Activated CD8-positive, alpha-beta memory T cell treated with anti-CD3 and anti-CD28 coated beads, Interleukin-2, amount 50 U/mL, for 48 hours (primary cell): ENCODE measurements around the gene HAGHL.
"Not testable (repeated sequence)": the region's sequence is repeated elsewhere in the genome, so short reads cannot be mapped to it uniquely, and the experiment has no call there.

Experiments
- DNase-seq: peaks from one replicate; pipeline ENCODE4 v3.0.0-alpha.2; 2020

Gene HAGHL

GRCh38 chr16:736936-737481 lies 10.1 kb downstream of the HAGHL start:
- no peak for DNase-seq

GRCh38 chr16:739560-740458 lies 12.9 kb downstream of the HAGHL start:
- no peak for DNase-seq

DNA sequence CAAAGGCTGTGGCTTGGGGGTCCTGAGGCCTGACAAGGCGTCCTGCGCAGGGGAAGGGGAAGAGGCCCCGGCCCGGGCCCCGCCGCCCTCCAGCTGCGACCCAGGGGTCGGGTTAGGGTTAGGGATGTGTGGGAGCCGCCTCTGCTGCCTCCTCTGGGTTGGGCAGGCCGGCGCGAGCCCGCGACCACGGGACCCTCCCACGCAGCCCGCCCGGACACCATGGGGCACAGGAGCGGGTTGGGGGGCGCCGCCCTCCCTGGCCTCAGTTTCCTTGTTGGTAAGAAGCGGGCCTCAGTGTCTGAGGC lies 13.5 kb downstream of the HAGHL start:
- DNase-seq, result no peak

DNA sequence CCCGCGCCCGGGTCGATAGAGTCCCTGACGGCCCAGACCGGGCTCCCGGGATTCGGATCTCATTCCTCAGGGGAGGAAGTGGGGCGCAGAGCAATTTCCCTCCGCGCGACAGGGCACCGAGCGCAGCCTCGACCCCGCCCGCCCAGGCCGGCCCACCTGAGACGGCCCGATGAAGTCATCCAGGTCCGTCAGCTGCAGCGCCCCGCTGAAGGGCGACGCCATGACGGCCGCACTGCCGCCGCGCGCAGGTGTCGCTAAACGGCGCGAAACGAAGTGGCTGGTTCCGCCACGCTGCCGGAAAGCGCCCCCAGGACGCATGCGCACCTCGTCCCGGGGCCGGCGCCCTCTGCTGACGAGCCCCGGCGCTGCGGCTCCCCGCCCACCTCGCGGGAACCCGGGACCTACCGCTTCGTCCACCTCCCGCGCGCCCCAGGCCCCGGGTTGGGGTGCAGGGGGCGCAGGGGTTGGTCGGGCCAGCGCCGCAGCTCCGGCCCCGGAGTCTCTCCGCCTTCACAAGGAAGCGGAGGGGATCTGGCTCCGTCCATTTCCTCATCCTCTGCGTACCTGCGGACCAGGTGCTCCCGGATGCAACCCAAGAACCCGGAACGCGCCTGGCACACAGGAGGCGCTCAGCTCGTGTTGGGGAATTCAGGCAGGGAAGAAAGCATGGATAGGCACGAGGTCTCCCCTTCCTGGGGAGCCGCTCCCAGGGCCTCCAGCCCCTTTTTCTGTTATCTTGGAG lies 14.0 kb downstream of the HAGHL start, which contains the start of gene CIAO3:
CIAO3 (minus strand) TSS at position 234 of the 742 bp plus-strand sequence; CDS start at position 222, 12 bp downstream.
- peak; percentile 99 for DNase-seq

DNA sequence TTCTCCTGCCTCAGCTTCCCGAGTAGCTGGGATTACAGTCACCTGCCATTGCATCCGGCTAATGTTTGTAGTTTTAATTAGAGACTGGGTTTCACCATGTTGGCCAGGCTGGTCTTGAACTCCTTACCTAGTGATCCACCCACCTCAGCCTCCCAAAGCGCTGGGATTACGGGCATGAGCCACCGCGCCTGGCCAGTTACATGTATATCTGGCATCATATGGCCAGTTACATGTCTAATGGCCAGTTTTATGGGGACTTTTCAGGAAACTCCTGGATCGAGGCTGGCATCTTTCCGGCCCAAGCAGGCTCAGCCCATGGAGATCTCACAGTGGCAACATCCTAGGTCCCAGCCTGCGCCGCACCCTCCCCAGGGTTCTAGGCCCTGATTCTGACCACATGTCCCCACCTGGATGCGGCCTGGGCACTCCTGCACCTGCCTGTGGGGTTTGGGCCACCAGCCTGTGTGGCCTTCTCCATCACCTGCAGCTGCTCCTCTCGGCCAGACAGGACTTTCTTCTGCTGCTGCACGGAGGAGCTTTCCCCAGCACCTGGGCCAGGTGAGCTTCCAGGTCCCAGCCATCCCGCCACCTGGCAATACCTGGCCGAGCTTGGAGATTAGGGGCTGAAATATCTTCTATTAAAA lies 15.2 kb downstream of the HAGHL start:
- no peak for DNase-seq

GRCh38 chr16:742894-743293 lies 16.0 kb downstream of the HAGHL start:
- not testable (repeated sequence) for DNase-seq

- no peak for DNase-seq
These were observed 17.0 kb downstream of the HAGHL start for GRCh38 chr16:743794-744500.

DNA sequence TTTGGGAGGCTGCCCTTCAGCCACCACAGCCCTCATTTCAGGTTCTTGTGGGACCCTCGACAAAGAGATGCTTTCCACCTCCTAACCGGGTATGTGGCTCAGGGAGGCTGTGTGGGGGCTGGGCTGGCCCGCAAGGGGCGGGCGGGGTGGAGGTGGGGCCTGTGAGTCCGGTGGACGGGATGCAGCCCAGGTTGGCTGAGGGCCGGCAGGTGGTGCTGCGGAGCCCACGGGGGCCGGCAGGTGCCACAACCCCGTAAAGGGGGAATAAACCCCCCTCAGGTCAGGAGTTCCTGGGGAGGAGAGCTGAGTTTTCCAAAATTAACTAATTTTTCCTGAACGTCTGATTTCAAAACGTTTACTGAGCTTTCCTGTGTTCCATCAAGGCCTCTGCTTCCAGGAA lies 18.8 kb downstream of the HAGHL start:
- peak; percentile 60 for DNase-seq

GRCh38 chr16:746637-747036 lies 19.7 kb downstream of the HAGHL start:
- DNase-seq, result no peak

DNA sequence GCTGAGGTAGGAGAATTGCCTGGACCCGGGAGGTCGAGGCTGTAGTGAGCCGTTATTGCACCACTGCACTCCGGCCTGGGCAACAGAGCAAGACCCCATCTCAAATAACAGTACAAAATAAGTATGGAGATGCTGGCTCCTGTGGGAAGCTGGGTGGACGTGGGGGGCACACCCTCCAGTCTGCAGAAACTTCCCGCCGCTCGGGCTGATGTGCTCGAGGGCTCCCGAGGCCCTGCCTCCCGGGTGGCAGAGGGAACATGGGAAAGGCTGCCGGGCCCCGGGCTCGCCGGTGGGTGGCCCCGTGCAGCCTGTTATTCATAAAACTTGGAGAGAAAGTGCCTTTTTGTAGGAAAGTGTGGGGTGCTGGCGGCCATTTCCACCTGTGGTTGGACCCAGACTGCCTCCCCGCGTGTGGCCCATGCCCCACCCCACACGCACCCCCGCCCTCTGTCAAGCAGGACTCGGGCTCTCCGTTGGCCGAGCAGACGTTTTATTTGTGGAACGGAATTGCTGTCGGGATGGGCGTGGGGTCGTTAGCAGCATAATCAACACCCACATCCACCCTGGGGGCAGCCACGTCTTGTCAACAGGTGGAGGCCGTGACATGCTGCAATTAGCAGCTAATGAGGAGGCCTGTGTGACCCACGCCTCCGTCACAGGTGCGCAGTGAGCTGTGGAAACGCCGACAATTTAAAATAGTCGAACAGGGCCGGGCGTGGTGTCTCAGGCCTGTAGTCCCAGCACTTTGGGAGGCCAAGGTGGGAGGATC lies 21.3 kb downstream of the HAGHL start:
- no peak for DNase-seq

GRCh38 chr16:749010-749409 lies 22.1 kb downstream of the HAGHL start:
- no peak for DNase-seq

DNA sequence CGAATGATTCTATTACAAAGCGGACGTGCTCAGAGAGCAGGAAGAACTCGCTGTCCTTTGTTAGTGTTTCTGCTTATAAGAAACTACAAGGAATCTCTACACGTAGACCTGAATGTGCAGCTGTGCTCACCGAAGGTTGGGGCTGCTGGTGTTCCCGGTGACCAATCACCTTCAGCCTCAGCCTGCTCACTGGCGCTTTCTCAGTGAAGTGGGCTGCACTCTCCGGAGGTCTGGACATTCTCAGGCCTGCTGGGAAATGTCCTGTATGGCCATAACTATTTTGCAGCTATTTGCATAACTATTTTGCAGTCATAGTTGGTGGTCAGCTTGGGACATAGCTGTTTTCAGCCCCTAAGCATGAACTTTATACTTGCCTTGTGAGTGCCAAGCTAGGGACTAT lies 23.6 kb downstream of the HAGHL start:
- DNase-seq, result no peak

DNA sequence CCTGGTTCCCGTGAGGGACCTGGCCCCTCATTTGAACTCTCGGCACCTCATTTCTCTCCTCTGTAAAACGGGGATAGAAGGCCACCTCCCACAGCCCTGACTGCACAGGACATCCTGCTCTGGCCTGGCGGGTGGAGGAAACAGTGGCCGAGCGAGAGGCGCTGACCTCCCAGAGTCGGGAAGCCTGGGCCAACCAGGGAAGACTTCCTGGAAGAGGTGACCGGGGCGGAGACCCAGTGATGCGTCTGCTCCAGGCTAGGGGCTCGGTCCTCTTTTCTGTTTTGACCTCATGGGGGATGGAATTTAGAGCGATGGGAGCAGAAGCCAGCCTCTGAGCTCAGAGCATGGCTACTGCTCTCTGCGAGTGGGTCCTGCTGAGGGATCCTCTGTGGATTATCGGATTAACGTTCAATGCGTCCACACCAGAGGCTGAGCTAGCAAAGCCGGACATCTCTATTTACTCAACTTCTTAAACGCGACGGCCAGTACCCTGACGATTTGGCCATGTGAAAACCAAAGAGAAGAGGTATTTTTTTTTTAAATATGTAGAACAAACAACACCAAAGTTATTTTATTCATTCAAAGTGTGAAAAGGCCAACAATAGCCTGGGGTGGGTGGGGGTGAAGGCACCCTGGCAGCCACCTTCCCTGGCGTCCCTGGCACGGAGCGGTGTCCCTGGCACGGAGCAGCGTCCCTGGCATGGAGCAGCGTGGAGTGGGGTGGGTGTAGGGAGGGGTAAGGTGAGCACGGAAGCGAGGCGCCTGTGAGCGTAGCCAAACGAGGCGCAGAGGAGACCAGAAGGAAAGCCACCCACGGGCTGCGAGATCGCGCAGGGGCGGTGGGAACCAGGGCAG lies 24.5 kb downstream of the HAGHL start:
- DNase-seq, result no peak

GRCh38 chr16:752007-752312 lies 25.1 kb downstream of the HAGHL start:
- DNase-seq, result no peak

DNA sequence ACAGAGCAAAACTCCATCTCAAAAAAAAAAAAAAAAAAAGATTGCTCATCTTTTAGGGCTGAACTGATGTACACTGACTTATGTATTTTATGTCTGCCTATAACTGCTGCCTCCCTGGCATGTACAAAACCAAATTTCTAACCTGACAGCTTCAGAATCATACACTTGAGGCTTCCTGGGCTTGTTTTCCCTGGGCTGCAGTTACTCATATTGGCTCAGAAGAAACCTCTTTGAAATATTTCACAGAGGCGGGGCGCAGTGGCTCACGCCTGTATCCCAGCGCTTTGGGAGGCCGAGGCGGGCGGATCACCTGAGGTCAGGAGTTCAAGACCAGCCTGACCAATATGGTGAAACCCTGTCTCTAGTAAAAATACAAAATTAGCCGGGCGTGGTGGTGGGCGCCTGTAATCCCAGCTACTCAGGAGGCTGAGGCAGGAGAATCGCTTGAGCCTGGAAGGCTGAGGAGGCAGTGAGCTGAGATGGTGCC lies 27.3 kb downstream of the HAGHL start:
- not testable (repeated sequence) for DNase-seq

DNA sequence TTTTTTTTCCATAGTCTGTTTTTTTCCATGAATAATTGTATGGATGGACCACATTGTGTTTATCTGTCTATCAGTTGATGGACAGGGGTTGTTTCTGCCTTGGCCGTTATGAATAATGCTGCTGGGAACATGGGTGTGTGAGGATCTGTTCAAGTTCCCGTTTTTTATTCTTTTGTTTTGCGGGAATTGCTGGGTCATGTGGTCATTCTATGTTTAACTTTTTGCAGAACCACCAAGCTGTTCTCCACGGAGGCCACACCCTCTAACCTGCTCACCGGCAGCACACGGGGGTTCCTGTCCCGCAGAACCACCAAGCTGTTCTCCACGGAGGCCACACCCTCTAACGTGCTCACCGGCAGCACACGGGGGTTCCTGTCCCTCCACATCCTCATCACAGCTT lies 27.8 kb downstream of the HAGHL start:
- DNase-seq, result no peak

GRCh38 chr16:756428-756827 lies 29.5 kb downstream of the HAGHL start:
- no peak for DNase-seq

GRCh38 chr16:759110-759910 lies 32.4 kb downstream of the HAGHL start:
- DNase-seq, result no peak

GRCh38 chr16:760065-760464 lies 33.2 kb downstream of the HAGHL start:
- no peak for DNase-seq
